Omental fat pad (tissue), 4 donors: ENCODE measurements around the gene CELA2A. TPM values are rescaled to one million over a fixed set of nuclear protein-coding genes. Genes with fewer than 3 reads are reported as not detected.
"Not testable (repeated sequence)": the region's sequence is repeated elsewhere in the genome, so short reads cannot be mapped to it uniquely, and the experiment has no call there.

ENCODE experiments used
- ATAC-seq: fragments of 150-250 bp; one replicate; pipeline ENCODE4 v1.9.1; 2016; ENCODE audit warnings: mild to moderate bottlenecking, moderate library complexity; ENCODE audit not compliant: low FRiP score
- DNase-seq: peaks from one replicate; pipeline ENCODE4 v3.0.0-alpha.2; 2019; ENCODE audit warnings: low spot score
- CTCF ChIP-seq, 3 donors: fragments of 450-650 bp; IDR thresholded peaks; one replicate each; pipeline ENCODE4 v1.5.1; 2016 to 2017; ENCODE audit warnings: antibody characterized with exemption in 3 of 3, mild to moderate bottlenecking in 3 of 3, moderate library complexity in 2 of 3
- total RNA-seq, 4 donors: library from RNA; depleted of rRNA; stranded (reverse); fragments of >200 nt; gene quantifications; one replicate each; pipeline ENCODE4 v1.1.0, GENCODE V29; 2016

CELA2A gene
- total RNA-seq, 4 donors from 2014 or later, result not detected

GRCh38 chr1:15460708-15461095 is 4.2 kb downstream of the CELA2A start:
- TF ChIP-seq CTCF (IDR thresholded peaks at IDR 0.05), result no peak
- no peak for ATAC-seq
- no peak for DNase-seq

GRCh38 chr1:15463064-15463800 is 6.7 kb downstream of the CELA2A start:
- ATAC-seq, result not testable (repeated sequence)

GRCh38 chr1:15463926-15464322 is 7.4 kb downstream of the CELA2A start:
- peak; percentile 24 for ATAC-seq
- DNase-seq, result not testable (repeated sequence)

More at GRCh38 chr1:15463064-15463800, 6.7 kb downstream of the CELA2A start:
- DNase-seq, result not testable (repeated sequence)

- no peak for DNase-seq
- ATAC-seq, result no peak
- TF ChIP-seq CTCF (IDR thresholded peaks at IDR 0.05), result no peak
Observed at GRCh38 chr1:15465674-15466073, 9.1 kb downstream of the CELA2A start.

GRCh38 chr1:15466955-15467625 is 10.6 kb downstream of the CELA2A start:
- ATAC-seq, result not testable (repeated sequence)

GRCh38 chr1:15468145-15468544 is 11.6 kb downstream of the CELA2A start:
- ATAC-seq (no peak), DNase-seq (no peak)
- no peak for TF ChIP-seq CTCF (IDR thresholded peaks at IDR 0.05)

More at GRCh38 chr1:15466955-15467625, 10.6 kb downstream of the CELA2A start:
- not testable (repeated sequence) for DNase-seq

- ATAC-seq (no peak), DNase-seq (no peak)
- TF ChIP-seq CTCF (IDR thresholded peaks at IDR 0.05), result no peak
Observed at GRCh38 chr1:15469361-15469760, 12.8 kb downstream of the CELA2A start.

GRCh38 chr1:15469821-15470448 is 13.4 kb downstream of the CELA2A start:
- ATAC-seq, DNase-seq: not testable (repeated sequence)

GRCh38 chr1:15471067-15471466 is 14.5 kb downstream of the CELA2A start:
- DNase-seq, ATAC-seq: not testable (repeated sequence)

GRCh38 chr1:15471723-15472122 is 15.2 kb downstream of the CELA2A start:
- DNase-seq, ATAC-seq: not testable (repeated sequence)
